Chondrocyte (in vitro differentiated cells): ENCODE data around the gene TOGARAM1. TPM values are rescaled to one million over a fixed set of nuclear protein-coding genes. Genes with fewer than 3 reads are reported as not detected.

ENCODE experiments used
- DNase-seq: peaks from one replicate; pipeline ENCODE4 v3.0.0; 2021; ENCODE audit warnings: mixed read lengths, low spot score
- H3K27ac Mint-ChIP-seq: one replicate; pipeline ENCODE4 v1.8.0; 2021; ENCODE audit warnings: mild to moderate bottlenecking, moderate library complexity, mixed read lengths; ENCODE audit not compliant: unreplicated experiment
- H3K27me3 Mint-ChIP-seq: 2 replicates; pipeline ENCODE4 v1.8.0; 2021; ENCODE audit warnings: low read depth, mixed read lengths
- H3K36me3 Mint-ChIP-seq: 2 replicates; pipeline ENCODE4 v1.8.0; 2021; ENCODE audit warnings: low read depth, mixed read lengths
- H3K4me1 Mint-ChIP-seq: 2 replicates; pipeline ENCODE4 v1.8.0; 2021; ENCODE audit warnings: low read depth, mild to moderate bottlenecking, mixed read lengths
- H3K4me3 Mint-ChIP-seq: one replicate; pipeline ENCODE4 v1.8.0; 2021; ENCODE audit warnings: mild to moderate bottlenecking, moderate library complexity, mixed read lengths; ENCODE audit not compliant: unreplicated experiment
- H3K9me3 Mint-ChIP-seq: 2 replicates; pipeline ENCODE4 v1.8.0; 2021; ENCODE audit warnings: low read depth, mixed read lengths
- CTCF ChIP-seq: fragments of 200-600 bp; sonication (generic); IDR thresholded peaks from 2 replicates; pipeline ENCODE4 v1.5.0; 2021; ENCODE audit warnings: antibody characterized with exemption, mild to moderate bottlenecking, moderate library complexity
- total RNA-seq: library from RNA; stranded (reverse); gene quantifications from 3 replicates; pipeline ENCODE4 v1.2.1, GENCODE V29; 2021

TOGARAM1 gene
- total RNA-seq, 1 donor from 2014 or later = 13.3 TPM

DNA sequence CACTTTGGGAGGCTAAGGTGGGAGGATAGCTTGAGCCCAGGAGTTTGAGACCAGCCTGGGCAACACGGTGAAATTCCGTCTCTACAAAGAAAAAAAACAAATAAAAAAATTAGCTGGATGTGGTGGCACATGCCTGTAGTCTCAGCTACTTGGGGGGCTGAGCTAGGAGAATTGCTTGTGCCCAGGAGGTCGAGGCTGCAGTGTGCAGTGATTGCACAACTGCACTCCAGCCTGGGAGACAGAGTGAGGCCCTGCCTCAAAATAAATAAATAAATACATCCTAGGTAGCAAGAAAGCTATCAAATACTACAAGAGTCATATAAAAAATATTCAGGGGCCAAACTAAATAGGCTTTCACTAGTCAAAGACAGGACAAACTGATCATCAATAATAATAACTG is 6.5 kb upstream of the TOGARAM1 start:
- Mint-ChIP-seq H3K36me3 (no peaks in the 10 kb centered on the region), H3K9me3 (no peaks in the 10 kb centered on the region), H3K4me3 (no peak overlapping the region), H3K27ac (no peak overlapping the region), H3K27me3 (no peaks in the 10 kb centered on the region), H3K4me1 (peaks cover 17% of the 10 kb centered on the region)
- no peak for DNase-seq
- TF ChIP-seq CTCF = no peak

- DNase-seq = no peak
- H3K27me3 Mint-ChIP-seq = no peaks in the 10 kb centered on the region
- H3K36me3 Mint-ChIP-seq = no peaks in the 10 kb centered on the region
- no peak overlapping the region for H3K4me3 Mint-ChIP-seq
- TF ChIP-seq CTCF = no peak
- no peaks in the 10 kb centered on the region for H3K9me3 Mint-ChIP-seq
- H3K4me1 Mint-ChIP-seq = peaks cover 17% of the 10 kb centered on the region
- H3K27ac Mint-ChIP-seq = no peak overlapping the region
Measured at GRCh38 chr14:44956866-44957265, 5.1 kb upstream of the TOGARAM1 start.

- H3K4me3 Mint-ChIP-seq = no peak overlapping the region
- H3K27ac Mint-ChIP-seq = no peak overlapping the region
- H3K9me3 Mint-ChIP-seq = no peaks in the 10 kb centered on the region
- DNase-seq = no peak
- no peak for TF ChIP-seq CTCF
- H3K4me1 Mint-ChIP-seq = peaks cover 32% of the 10 kb centered on the region
- no peaks in the 10 kb centered on the region for H3K27me3 Mint-ChIP-seq
- no peaks in the 10 kb centered on the region for H3K36me3 Mint-ChIP-seq
Measured at GRCh38 chr14:44959538-44959937, 2.5 kb upstream of the TOGARAM1 start.

- no peak for DNase-seq
- Mint-ChIP-seq H3K27me3 (no peaks in the 10 kb centered on the region), H3K36me3 (no peaks in the 10 kb centered on the region), H3K27ac (no peak overlapping the region), H3K9me3 (no peaks in the 10 kb centered on the region), H3K4me3 (no peak overlapping the region), H3K4me1 (peaks cover 39% of the 10 kb centered on the region)
- no peak for TF ChIP-seq CTCF
Measured at GRCh38 chr14:44960146-44960545, 1.8 kb upstream of the TOGARAM1 start.

- no peak overlapping the region for H3K4me3 Mint-ChIP-seq
- no peaks in the 10 kb centered on the region for H3K36me3 Mint-ChIP-seq
- peaks cover 42% of the 10 kb centered on the region for H3K4me1 Mint-ChIP-seq
- H3K27ac Mint-ChIP-seq = no peak overlapping the region
- H3K9me3 Mint-ChIP-seq = no peaks in the 10 kb centered on the region
- H3K27me3 Mint-ChIP-seq = no peaks in the 10 kb centered on the region
- no peak for TF ChIP-seq CTCF
- no peak for DNase-seq
Measured at GRCh38 chr14:44960646-44961045, 1.3 kb upstream of the TOGARAM1 start.
